22Rv1 (cell line): ENCODE data around the gene CFAP119.

Experiments used
- H3K27ac ChIP-seq: fragments of 450-650 bp; 2 replicates; pipeline ENCODE4 v1.5.1; 2017
- ZFX ChIP-seq: fragments of 450-650 bp; IDR thresholded peaks from 2 replicates; pipeline ENCODE4 v1.6.1; 2017; ENCODE audit warnings: antibody characterized with exemption, borderline replicate concordance
- TF ChIP-seq, protein P1 (sequence below): fragments of 450-650 bp; IDR thresholded peaks from 2 replicates; pipeline ENCODE4 v1.5.1; 2017; ENCODE audit warnings: mild to moderate bottlenecking

The CFAP119 gene

DNA sequence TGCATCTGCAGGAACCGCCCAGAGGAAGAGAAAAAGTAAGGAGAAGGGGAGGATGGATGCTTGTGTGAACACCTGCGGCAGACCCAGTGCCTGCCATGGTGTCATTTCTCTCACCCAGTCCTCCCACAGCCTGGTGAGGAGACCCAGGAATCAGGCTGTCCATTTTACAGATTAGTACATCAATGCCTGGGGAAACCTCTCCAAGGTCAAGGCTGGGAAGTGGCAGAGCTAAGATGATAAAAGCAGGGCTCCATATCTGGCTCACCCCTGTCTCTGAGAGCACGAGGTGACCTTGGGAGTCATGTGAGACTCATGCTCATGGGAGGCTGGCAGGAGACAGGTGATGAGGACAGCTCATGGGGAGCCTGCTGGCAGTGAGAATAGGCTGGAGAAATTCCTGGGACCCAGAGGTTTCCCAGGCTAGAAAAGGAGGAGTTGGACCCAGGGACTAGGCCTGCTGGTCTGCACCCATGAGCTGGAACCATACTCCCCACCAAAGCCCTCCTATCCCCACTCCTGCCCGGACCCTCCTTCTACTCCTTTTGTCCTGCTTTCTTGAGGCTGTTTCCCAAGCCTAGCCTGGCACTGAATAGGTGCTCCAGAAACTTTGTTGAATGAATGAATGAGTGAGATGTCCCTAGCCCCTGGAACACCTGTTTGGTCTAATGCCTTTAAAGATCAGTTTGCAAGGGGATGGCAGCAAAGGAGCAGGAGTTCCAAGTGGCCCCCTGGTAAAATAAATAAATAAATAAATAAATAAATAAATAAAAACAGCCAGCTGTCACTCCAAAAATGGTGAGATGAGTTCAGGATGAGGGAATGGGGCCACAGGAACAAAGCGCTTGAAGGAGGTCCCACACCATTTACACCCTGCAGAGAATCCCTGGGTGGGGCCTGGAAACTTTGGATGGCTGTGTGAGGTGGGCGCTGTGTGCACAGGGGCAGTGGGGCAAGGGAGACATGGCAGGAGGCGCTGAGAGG lies 23.6 kb upstream of the CFAP119 start:
- TF ChIP-seq, protein P1, sequence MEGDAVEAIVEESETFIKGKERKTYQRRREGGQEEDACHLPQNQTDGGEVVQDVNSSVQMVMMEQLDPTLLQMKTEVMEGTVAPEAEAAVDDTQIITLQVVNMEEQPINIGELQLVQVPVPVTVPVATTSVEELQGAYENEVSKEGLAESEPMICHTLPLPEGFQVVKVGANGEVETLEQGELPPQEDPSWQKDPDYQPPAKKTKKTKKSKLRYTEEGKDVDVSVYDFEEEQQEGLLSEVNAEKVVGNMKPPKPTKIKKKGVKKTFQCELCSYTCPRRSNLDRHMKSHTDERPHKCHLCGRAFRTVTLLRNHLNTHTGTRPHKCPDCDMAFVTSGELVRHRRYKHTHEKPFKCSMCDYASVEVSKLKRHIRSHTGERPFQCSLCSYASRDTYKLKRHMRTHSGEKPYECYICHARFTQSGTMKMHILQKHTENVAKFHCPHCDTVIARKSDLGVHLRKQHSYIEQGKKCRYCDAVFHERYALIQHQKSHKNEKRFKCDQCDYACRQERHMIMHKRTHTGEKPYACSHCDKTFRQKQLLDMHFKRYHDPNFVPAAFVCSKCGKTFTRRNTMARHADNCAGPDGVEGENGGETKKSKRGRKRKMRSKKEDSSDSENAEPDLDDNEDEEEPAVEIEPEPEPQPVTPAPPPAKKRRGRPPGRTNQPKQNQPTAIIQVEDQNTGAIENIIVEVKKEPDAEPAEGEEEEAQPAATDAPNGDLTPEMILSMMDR, result no peak
- no peak for TF ChIP-seq ZFX
- no peak overlapping the region for H3K27ac ChIP-seq

DNA sequence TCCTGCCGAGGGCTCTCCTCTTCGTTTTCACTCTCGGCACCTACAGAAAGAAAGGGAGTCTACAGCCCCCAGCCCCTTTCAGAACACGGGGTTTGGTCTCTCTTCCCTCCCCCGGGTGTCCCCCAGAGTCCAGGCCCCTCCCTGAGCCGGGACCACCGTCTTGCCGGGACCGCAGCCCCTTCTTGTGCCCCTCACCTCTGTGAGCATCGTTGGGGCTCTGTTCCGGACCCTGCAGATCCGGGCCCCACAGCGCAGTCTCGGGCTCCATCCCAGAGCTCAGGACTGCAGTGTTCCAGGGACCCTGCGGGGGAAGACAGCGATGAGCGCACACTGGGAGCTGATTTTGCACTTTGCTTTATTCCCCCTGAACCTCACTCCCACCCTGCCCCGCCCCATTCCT lies 22.4 kb upstream of the CFAP119 start:
- TF ChIP-seq ZFX, result no peak
- TF ChIP-seq, protein P1, result no peak

DNA sequence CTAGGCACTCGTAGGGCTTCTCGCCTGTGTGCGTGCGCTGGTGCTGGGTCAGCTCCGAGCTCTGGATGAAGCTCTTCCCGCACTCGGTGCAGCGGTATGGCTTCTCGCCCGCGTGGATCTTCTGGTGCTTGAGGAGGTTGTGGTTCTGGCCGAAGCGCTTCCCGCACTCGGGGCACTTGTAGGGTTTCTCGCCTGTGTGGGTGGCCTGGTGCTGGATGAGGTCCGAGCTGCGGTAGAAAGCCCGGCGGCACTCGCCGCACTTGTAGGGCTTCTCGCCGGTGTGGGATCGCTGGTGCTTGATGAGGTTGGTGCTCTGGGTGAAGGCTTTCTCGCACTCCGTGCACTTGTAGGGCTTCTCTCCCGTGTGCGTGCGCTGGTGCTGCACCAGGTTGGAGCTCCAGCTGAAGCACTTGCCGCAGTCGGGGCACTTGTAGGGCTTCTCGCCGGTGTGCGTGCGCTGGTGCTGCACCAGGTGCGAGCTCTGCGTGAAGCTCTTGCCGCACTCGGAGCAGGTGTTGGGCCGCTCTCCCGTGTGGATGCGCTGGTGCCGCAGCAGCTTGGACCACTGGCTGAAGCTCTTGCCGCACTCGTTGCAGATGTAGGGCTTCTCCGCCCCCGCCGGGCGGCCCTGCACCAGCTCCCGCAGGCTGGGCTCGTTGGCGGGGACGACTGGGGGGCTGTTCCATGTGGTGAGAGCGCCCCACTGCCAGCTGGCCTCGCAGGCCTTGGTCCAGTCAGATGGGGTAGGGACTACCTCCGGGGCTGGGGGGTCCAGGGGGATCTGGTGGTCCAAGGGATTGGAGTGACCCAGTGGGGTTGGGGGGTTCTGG lies 21.6 kb upstream of the CFAP119 start:
- TF ChIP-seq, protein P1, result no peak
- TF ChIP-seq ZFX, result no peak
- no peak overlapping the region for H3K27ac ChIP-seq

More for the DNA sequence above, 22.4 kb upstream of the CFAP119 start:
- no peak overlapping the region for H3K27ac ChIP-seq

- TF ChIP-seq ZFX, result no peak
- TF ChIP-seq, protein P1, result no peak
- no peak overlapping the region for H3K27ac ChIP-seq
These were observed 20.8 kb upstream of the CFAP119 start for GRCh38 chr16:30782486-30783279.

- TF ChIP-seq ZFX, result no peak
- TF ChIP-seq, protein P1, result no peak
- 0 out of 2 replicates have a peak overlapping the region, but pooled peaks have one; percentile 22 for H3K27ac ChIP-seq
These were observed 18.7 kb upstream of the CFAP119 start for GRCh38 chr16:30780549-30780948.

GRCh38 chr16:30780021-30780420 lies 18.2 kb upstream of the CFAP119 start:
- TF ChIP-seq ZFX, result no peak
- TF ChIP-seq, protein P1, result no peak
- 0 out of 2 replicates have a peak overlapping the region, but pooled peaks have one; percentile 22 for H3K27ac ChIP-seq
